HUDEP-2 (cell line): ENCODE results near the gene TERT.
A peak's percentile ranks its signal among the peaks of the same experiment; 100 is the strongest.
"Not testable (repeated sequence)": the region's sequence is repeated elsewhere in the genome, so short reads cannot be mapped to it uniquely, and the experiment has no call there.

Source experiments
- DNase-seq, 76 experiments: peaks; one replicate each; lab custom pipeline; 2025; ENCODE audit not compliant: unreplicated experiment in 76 of 76; lab: John Stamatoyannopoulos, UW

Gene TERT

DNA sequence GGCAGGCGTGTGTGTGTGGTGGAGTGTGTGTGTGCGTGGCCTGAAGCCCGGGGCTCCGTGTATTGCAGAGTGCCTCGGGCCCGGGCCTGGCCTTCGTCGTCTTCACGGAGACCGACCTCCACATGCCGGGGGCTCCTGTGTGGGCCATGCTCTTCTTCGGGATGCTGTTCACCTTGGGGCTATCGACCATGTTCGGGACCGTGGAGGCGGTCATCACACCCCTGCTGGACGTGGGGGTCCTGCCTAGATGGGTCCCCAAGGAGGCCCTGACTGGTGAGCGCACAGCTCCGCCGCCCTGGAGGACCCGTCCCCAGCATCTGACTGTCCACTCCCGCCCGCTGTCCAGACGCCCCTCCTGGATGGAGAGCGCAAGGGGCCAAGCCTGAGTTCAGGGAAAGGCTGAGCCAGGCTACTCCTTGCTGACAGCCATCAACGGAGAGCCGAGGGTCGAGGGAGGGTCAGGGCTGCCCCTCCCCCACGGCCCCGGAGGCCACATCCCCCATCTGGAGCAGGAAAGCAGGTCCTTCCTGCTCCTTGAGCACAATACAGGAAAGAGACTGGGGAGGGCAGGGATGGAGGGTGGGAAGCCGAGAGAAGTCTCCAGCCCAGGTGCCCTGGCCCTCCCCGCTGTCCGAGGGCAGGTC, 51.3 kb downstream of the TERT start:
- no peak for DNase-seq

DNA sequence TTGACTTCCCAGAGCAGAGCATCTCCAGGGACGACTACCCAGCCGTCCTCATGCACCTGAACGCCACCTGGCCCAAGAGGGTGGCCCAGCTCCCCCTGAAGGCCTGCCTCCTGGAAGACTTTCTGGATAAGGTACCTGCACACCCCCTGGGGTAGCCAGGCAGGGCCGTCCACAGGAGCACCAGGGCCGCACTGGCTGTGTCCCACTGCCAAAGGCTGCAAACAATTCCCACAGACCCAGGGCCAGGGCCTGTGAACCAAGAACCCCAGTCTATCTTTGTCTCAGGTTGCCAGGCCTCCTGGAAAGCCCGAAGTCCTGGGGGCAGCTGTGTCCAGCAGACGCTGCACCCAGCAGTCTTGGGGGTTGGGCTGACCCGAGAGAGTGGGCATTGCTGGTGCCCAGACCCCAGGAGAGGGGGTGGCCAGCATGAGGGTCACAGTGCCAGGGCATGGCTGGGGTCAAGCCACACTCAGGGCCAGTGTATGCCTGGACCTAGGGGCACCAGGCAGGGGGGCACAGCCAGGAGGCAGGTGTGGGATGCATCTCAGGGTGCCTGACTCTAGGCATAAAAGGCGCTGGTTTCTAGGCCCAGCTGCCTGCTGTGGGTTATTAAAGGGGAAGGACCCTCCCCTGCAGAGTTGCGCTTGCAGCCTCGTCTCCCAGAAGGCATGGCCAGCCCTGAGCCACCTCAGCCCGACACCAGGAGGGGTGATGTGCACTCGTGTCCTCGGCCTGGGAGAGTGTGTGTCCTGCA, 52.0 kb downstream of the TERT start:
- DNase-seq, result no peak

DNA sequence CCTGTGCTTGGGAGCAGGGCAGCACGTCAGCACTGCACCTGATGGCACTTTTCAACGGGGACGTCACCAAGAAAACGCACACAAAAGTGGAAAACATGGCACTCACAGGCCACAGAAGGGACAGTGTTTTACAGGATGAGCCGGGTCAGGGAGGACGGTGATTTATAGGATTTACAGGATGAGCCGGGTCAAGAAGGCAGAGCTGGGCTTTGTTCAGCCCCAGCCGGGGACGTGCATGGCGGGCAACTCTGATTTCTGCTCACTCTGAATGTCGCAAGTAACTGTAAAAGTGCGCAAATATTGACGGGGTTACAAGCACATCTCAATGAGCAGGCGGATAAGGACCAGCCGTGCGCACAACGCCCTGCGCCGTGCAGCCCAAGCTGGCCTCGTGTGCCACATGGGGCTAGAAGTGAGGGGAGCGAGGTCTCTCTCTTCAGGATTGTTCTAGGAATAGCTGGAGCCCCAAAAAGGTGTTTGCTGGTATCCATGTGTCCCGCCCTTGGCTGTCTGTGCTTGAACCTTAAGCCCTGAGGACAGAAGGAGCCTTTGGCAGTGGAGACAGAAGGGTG, 53.3 kb downstream of the TERT start:
- DNase-seq, result no peak

DNA sequence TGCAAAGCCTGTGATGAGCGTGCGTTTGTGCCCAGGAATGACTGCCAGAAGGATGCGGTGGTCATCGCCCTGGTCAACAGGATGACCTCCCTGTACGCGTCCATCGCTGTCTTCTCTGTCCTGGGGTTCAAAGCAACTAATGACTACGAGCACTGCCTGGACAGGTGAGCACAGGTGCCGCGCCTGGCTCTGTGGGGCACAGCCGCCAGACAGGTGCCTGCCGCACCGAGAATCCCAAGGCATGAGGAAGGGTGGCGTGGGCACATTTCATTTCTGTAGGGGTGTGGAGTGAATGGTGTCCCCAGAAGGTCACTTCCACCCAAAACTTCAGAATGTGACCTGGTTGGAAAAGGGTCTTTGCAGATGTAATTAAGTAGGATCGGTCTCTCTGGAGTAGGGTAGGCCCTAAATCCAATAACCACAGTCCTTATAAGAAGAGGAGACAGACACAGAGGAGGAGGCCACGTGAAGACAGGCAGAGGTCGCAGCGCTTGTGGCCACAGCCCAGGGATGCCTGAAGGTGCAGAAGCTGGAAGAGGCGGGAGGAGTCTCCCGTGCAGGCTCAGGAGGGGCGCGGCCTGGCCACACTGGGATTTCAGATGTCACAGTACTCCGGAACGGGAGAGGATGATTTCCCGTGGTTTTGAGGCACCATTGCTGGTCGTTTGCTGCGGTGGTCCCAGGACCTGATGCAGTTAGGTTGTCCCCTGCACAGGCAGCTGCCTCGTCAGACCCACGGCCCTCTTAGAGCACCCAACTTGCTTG, 54.2 kb downstream of the TERT start:
- no peak for DNase-seq

DNA sequence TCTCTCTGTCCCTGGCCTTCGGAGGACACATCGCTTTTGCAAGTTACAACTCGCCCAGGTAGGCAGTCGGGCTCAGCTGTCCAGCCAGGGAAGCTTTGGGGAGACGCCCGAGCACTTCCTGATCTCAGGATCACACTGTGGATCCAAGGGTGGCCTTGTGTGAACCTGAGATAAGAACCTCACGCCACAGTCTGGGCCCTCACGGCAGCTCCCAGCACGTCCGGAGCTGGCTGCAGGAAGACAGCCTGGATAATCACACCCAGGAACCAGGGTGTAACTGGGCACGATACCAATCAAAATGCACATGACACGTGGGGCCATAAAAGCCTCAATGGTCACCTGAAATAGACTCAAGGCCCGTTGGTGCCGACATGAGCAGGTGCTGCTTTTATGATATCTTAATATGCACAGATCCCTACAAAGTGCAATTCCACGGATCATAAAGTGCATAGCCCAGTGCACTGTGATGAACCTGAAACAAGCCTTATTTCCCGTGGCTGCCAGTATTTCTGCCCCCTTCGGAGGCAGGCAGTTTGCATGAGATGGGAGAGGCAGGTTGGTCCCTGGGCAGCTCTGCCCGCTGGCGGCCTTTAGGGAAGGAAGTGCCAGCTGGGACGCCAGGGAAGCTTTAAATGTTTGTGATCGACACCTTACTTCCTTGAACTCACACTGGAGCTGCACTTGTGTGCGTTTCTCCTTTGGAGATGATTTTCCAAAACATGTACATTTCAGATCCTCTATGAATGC, 55.2 kb downstream of the TERT start:
- DNase-seq, result peak in 1 of 76 experiments; percentile 3

DNA sequence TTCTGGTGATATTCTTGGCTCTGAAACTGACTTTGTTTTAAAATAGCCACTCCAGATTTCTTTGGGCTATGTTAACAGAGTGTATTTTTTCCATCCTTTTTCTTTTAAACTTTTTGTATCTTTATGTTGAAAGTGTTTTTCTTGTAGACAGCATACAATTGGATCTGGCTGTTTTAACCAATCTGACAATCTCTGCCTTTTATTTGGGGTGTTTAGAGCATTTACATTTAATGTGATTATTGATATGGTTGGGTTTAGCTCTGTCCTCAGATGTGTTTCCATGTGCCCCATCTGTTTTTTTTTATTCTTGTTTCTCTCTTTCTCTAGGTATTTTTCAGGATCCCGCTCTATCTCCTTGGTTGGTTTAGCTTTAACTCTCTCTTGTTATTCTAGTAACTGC, 59.0 kb downstream of the TERT start:
- DNase-seq, result no peak

- peak in 56 of 76 experiments; percentile 4 to 77 (median 28) for DNase-seq
These were observed 59.5 kb downstream of the TERT start for GRCh38 chr5:1235379-1235778.

GRCh38 chr5:1232780-1233179, 62.1 kb downstream of the TERT start:
- DNase-seq, result no peak

GRCh38 chr5:1231354-1231905, 63.4 kb downstream of the TERT start:
- no peak for DNase-seq

DNA sequence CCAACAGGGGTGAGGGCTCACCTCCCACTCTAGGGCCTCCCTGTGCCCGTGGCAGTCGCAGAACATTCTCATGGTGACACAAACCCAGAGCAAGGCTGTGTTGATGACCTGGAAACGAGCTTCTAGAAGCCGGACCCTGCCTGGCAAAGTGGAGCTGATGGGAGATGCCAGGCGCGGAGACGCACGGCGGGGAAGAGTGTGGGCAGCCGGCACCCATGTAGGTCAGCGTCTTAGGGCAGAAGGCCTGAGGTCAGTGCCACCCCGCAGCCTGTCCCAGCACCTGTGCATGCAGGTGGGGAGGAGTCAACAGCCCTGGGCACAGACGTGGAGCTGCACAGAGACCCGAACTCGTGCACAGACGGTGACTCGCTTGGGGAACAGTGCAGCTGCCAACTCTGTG, 64.3 kb downstream of the TERT start:
- DNase-seq, result no peak

DNA sequence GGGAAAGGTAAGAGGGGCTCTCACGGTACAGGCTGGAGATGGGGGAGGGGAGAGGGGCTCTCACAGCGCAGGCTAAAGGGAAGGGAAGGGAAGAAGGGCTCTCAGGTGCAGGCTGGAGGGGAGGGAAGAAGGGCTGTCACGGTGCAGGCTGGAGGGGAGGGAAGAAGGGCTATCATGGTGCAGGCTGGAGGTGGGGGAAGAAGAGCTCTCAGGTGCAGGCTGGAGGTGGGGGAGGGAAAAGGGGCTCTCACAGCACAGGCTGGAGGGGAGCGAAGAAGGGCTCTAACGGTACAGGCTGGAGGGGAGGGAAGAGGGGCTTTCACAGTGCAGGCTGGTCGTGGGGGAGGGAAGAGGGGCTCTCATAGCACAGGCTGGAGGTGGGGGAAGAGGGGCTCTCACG, 65.0 kb downstream of the TERT start:
- DNase-seq, result no peak

DNA sequence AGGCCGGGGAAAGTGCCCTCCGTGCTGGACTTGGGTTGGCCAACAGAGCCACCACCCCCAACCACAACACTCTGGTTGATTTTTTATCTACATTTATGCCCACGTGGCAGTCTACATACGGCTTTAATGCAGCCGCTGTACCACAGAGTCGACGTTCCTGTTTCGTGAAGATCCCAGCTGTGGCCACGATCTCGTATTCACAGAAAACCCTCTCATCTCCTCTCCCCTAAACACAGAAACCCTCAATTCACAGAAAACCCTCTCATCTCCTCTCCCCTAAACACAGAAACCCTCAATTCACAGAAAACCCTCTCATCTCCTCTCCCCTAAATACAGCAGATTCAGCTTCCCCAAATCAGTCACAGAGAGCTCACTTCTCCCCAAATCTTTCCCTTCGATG, 65.8 kb downstream of the TERT start:
- DNase-seq, result not testable (repeated sequence)

DNA sequence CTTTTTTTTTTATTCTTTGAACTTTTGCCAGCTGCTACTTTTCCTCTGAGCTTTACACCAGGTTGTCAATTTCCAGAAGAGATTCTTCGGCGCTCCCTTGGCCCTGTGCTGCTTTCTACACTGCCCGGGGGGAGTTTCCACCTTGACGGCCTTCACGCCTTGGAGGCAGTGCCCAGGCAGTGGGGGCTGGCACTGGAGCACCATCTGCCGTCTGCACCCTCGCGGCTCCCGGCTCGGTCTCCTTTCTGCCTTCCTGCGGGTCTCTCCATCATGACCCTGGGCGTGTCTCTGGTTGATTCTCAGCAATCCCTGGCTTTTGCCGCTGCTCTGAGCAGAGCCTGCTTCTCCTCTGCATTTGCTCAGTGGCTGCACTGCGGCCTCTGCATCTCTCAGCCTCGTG, 66.7 kb downstream of the TERT start:
- DNase-seq, result no peak

DNA sequence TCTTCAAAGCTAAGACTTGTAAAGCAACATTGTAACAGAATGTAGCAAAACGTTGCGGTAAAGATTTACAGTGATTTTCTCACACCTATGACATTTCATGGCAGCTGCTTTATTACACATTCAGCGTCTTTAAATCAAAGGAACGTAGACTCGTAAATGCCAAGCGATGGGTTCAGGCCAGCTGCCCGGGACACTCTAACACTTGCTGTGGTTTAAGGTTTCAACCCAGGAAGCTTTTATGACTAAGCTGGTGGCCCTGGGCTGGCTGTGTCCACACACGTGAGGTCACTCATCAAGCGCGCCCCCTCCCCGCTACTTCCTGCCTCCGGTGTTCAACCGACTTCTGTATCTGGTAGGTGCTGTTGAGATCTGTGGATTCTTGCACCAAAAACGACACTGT, 67.2 kb downstream of the TERT start:
- no peak for DNase-seq

DNA sequence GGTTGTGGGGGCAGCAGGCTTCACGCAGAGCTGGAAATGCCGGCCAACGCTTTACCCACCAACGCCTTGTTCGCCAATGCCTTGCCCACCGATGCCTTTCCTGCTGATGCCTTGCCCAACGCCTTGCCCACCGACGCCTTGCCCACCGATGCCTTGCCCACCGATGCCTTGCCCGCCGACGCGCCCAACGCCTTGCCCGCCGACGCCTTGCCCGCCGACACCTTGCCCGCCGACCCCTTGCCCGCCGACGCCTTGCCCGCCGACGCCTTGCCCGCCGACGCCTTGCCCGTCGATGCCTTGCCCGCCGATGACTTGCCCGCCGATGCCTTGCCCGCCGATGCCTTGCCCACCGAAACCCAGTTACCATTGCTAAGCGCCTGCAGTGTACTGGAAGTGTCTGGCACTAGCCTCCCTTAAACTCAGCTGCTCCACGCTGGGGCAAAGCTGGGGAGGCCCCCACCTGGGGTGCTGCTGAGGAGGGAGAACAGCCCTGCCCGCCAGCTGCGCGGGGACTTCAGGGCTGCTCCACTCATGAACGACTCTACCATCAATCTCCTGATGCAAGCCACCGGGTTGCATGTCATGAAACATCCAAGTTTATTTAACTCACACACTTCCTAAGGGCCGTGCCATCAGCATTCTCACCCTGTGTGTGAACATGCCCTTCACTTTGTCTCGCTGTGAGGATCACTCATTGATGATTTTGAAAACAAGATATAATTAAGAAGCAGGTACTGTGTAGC, 67.9 kb downstream of the TERT start:
- DNase-seq, result no peak

GRCh38 chr5:1226231-1226630, 68.6 kb downstream of the TERT start:
- no peak for DNase-seq

DNA sequence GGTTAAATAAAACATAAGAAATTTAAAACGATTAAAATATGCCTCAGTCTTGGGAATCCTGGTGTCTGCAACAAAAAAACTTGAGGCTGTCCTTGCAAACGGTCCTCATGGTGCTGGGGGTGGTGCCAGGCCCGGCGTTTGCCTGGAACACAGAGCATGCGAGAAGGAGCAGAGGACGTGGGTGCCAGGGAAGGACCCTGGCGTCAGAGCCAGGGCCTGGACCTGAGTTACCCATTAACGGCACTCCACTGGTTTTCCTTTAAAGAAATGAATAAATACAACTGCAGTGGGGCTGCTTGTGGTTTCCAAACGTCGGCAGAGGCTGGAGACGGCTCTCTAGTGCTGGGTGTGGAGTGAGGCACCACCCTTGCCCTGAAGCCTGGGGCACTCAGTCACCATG, 69.8 kb downstream of the TERT start, which contains the start of gene SLC6A18:
SLC6A18 (plus strand) TSS at position 301 of the 400 bp plus-strand sequence; CDS start at position 398, 97 bp downstream.
- no peak for DNase-seq

DNA sequence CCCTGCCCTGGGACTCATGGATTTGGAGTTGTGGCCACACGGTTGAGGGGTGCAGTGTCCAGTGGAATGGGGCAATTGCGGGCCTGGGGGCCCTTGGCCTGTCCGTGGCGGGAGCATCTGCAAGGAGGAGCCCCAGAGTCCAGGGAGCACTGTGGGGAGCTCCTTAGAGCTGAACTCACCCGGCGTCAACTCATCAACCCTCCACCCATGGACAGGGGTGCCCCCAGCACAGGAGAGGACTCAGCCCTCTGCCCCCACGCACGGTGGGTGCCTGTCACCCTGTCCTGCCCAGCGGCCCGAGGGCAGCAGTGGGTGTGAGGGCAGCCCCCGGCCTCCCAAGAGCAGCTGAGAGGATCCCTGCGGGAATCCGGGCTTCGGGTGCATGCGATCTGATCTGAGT, 70.2 kb downstream of the TERT start:
- DNase-seq, result no peak

DNA sequence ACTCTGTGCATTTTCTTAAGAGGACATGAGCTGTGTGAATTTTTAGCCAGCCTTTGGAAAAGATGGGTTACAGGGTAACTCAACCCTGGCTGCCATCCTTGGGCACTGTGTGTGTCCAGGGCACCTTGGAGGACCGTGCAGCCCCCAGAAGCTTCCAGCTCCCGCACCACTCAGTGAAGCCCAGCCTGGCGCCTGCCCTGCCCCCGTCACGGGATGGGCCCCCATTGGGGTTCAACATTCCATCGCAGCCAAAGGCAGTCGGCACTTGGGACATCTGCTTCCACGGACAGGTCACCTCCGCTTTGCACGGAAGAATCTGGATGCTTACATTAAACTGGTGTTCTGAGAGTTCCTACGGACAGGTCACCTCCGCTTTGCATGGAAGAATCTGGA, 71.6 kb downstream of the TERT start:
- no peak for DNase-seq
